ENCODE measurements around the gene SBSN. TPM values are rescaled to one million over a fixed set of nuclear protein-coding genes. Genes with fewer than 3 reads are reported as not detected.

SBSN gene
- total RNA-seq, 2 donors from 2014 or later = not detected

DNA sequence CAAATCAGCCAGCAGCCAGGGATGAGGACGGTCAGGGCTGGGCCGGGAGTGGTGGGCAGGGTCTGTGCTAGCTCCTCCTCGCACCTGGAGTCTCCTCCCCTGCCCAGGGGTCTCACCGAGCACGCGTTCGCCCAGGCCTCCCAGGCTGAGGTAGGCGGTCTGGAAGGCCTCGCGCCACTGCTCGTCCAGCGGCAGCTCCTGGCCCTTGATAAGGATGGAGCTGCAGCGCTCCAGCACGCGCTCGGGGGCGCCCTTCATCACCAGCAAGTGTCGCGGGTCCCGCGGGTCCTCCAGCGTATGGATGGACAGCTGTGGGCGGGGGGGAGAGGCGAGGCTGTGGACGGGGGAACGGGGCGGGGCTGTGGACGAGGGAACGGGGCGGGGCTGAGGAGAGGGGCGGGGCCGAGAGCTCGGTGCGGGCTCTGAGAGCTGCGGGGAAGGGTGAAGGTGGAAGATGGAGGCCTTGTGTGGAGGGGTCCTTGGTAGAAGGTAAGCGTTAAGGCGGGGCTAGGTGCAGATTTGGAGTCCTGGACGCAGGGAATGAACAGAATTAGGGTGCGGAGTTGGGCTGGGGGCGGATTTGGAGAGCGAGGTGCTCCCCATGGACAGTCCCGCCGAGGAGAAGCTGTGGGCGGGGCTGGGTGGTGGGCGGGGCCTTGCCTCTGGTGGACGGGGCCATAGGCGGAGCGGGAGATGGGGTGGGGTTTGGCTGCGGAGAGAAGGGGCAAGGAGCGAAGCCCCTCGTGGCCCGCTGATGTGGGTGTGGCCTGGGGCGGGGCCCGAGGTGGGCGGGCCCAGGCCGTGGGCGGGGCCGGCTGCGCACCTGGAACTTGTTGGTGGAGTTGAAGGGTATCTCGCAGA lies 29.7 kb upstream of the SBSN start:
- Mint-ChIP-seq H3K9me3 (no peaks in the 10 kb centered on the region), H3K36me3 (no peaks in the 10 kb centered on the region), H3K27ac (no peak overlapping the region)
- ATAC-seq (peak; percentile 66 to 71), DNase-seq (ENCODE audit: low spot score in 2 of 2) (peak in 1 of 2 donors; percentile 57)

DNA sequence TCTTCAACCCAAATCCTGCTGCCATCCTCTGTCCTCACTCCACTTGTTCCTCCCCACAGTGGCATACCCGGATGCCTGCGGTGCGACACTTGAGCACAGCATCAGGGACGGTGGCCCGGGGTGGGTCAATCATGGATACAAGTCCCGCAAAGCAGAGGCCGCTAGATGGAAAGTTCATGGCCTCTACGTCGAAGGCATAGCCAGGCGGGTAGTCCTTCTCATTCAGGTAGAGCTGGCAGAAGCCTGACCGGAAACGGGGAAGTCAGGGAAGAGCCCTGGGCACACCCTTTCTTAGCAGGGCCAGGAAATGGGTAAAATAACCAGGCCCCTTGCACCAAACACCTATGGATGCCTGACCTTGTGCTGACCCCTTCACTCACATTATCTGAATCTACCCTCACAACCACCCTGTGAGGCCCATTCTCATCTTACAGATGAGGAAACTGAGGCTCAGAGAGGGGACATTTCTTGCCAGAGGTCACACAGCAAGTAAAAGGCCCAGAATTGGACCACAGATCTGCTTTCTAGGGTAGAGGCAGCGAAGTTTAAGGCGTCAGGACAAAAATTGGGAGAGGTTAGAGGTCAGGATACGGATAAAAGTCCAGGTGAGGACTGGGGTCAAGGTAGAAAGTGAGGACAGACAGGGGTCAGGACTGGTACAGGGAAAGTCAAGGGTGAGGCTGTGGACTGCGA lies 28.9 kb upstream of the SBSN start:
- Mint-ChIP-seq H3K27ac (peak overlapping the region in 1 of 2 donors; percentile 6), H3K9me3 (no peaks in the 10 kb centered on the region), H3K36me3 (no peaks in the 10 kb centered on the region)
- DNase-seq (ENCODE audit: low spot score in 2 of 2) (no peak), ATAC-seq (no peak)

DNA sequence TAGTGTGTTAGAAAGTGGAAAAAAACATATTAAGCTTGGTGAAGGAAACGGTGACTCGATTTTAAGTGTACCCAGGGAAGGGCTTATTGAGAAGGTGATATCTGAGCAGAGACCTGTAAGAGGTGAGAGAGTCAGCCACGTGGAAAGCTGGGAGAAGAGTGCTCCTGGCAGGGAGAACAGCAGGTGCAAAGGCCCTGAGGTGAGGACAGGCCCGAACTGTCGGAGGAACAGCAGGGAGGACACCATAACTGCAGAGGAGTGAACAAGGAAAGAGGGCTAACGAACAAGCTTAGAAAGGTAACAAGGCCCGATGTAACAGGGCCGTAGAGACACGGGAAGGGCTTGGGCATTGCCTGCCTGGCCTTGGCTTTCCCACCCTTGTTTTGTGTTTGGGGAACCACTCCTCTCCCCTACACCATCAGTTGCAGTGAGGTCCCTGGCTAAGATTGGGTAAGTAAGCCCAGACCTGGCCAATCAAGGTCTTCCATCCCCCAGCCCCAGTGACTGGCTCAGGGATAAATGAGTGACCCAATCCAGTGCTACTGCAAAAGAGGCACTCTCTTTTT lies 28.0 kb upstream of the SBSN start:
- Mint-ChIP-seq H3K36me3 (no peaks in the 10 kb centered on the region), H3K27ac (no peak overlapping the region), H3K9me3 (no peaks in the 10 kb centered on the region)
- ATAC-seq (no peak), DNase-seq (ENCODE audit: low spot score in 2 of 2) (no peak)

DNA sequence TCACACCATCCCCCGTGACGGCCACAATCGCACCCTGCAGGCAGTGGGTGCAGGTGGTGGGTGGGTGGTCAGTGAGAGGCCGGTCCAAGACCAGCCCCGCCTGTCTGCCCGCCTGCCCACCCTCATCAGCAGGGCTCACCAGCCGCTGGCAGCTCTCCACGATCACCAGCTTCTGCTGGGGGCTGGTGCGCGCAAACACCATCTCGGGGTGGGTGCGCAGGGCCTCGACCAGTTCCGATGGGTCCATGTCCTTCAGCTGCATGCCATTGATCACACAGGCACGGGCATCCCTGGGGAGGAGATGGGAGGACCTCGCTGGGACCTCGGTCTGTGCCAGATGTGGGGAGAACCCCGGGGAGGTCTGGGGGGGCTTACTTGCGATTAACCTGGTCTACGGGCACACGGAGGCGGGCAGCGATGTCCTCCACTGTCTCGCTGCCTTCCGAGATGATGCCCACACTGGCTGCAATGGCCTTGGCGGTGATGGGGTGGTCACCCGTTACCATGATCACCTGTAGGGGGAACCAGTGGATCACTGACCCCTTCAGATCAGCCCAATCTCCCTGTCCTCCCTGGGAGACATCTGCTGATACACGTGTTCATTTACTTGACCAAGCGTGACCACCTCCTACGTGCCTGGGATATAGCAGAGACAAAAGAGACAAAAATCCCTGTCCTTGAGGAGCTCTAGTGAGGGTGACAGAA lies 27.3 kb upstream of the SBSN start:
- no peaks in the 10 kb centered on the region for H3K36me3 Mint-ChIP-seq
- no peak overlapping the region for H3K27ac Mint-ChIP-seq
- DNase-seq (ENCODE audit: low spot score in 2 of 2) (no peak), ATAC-seq (no peak)
- no peaks in the 10 kb centered on the region for H3K9me3 Mint-ChIP-seq

DNA sequence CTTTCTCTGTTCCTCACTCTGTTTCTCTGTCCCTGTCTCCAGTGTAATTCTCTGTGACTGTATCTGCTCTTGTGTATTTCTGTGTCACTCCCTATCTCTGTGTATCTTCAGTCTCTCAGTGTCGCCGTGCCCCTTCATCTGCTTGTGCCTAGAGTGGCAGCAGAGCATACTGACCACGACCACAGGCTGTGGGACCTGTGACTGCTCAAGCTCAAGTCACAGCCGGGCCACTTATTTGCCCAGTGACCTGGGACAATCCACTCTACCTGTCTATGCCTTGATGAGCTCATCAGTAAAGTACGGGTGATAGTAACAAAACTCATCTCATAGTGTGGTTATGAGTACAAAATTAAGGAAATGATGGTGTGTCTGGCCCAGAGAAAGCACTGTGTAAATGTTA lies 26.0 kb upstream of the SBSN start:
- DNase-seq (ENCODE audit: low spot score in 2 of 2) (no peak), ATAC-seq (peak in 1 of 2 donors; percentile 20)
- peak overlapping the region in 1 of 2 donors; percentile 31 for H3K27ac Mint-ChIP-seq

DNA sequence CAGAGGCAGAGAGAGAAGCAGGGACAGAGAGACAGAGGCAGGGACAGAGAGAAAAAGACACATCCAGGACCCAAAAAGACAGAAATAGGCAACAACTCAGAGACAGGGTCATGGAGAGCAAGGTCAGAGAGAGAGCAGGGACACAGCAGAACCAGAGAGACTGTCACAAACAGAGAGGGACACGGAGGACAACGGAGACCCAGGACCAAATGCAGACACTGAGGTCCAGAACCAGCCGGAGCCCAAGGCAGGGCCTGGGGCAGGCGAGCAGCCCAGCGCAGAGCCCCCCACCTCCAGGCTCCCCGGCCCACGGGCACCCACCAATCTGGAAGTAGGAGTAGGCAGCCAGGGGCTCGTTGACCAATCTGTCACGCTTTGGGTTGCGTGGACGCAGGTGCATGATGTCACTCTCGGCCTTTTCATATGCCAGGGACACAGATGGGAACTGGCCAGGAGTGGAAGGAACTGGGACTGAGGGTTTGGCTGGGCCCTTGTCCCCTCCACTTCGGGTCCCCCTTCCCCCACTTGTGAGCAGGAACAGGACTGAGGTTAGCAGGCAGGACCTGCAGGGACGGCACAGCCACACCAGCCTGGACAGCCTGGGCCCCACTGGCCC lies 25.4 kb upstream of the SBSN start:
- no peak overlapping the region for H3K27ac Mint-ChIP-seq
- no peaks in the 10 kb centered on the region for H3K9me3 Mint-ChIP-seq
- DNase-seq (ENCODE audit: low spot score in 2 of 2) (no peak), ATAC-seq (no peak)
- no peaks in the 10 kb centered on the region for H3K36me3 Mint-ChIP-seq

More for the DNA sequence above, 26.0 kb upstream of the SBSN start:
- Mint-ChIP-seq H3K36me3 (no peaks in the 10 kb centered on the region), H3K9me3 (no peaks in the 10 kb centered on the region)

DNA sequence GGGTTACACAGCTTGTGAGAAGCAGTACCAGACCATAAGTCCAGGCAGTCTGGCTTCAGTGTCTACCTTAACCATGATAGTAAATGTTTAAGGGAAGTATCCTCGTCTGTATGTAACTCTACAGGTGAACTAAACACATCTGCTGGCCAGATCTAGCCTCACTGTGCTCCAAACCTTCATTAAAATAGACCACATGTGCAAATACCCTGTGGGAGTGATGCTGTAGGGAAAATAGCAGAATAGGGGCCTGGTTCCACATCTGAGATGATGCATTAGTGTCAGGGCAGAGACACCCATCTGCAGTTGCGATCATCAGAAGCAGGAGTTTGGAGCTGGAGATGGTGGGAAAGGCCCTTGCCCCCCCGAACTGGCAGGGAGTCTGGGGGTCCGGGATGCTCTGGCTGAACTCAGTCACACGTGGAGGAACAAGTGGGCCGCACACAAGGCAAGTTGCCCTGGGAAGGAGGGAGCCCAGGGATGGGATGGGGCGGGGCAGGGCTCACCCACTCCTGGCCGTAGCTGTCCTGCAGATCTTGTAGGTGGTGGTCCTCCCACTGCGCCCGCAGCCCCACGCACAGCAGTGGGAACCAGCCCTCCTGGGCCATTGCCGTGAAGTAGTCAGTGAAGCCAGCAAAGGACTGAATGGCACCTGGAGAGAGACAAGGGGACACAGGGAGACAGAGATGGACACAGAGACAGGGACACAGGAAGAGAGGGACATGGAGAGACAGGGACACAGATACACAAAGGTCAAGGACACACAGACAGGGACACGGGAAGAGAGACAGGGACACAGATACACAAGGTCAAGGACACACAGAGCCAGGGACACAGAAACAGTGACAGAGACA lies 24.6 kb upstream of the SBSN start:
- ATAC-seq = no peak
- DNase-seq (ENCODE audit: low spot score in 2 of 2) = no peak
- H3K9me3 Mint-ChIP-seq = no peaks in the 10 kb centered on the region
- H3K27ac Mint-ChIP-seq = no peak overlapping the region
- H3K36me3 Mint-ChIP-seq = no peaks in the 10 kb centered on the region

DNA sequence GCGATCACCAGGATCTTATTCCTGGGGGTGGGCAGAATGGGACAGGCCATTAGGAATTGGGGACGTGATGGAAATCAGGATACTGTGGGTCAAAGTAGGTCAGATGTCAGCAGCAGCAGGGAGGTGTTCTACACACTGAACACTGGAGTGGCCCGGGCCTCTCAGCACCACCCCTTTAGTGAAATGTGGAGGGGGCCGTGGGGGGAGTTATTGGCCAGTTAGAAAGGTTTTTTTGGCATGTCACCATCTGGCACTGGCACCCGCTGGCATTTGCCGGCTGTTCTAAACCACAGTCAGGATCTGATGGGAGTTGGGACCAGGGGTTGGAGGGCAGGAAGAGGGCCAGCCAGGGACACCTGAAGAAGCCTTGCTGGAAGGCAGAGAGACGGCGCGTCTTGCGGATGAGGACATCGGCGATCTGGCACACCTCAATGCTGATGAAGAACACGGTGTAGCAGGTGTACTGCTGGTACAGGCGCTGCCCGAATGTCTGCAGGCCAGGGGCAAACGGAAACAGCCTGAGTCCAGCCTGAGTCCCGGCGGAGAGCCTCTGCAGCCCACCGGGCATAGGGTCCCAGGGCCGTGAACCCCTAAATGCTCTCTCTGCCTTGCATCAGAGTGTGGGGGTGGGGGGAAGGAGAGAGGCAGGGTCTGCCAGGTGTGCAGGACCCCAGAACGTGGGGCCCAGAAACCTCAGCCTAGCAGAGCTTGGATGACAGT lies 23.1 kb upstream of the SBSN start:
- Mint-ChIP-seq H3K36me3 (peaks cover 0 to 6% of the 10 kb centered on the region in 2 donors), H3K27ac (peak overlapping the region in 1 of 2 donors; percentile 59), H3K9me3 (no peaks in the 10 kb centered on the region)
- no peak for ATAC-seq
- no peak for DNase-seq (ENCODE audit: low spot score in 2 of 2)

DNA sequence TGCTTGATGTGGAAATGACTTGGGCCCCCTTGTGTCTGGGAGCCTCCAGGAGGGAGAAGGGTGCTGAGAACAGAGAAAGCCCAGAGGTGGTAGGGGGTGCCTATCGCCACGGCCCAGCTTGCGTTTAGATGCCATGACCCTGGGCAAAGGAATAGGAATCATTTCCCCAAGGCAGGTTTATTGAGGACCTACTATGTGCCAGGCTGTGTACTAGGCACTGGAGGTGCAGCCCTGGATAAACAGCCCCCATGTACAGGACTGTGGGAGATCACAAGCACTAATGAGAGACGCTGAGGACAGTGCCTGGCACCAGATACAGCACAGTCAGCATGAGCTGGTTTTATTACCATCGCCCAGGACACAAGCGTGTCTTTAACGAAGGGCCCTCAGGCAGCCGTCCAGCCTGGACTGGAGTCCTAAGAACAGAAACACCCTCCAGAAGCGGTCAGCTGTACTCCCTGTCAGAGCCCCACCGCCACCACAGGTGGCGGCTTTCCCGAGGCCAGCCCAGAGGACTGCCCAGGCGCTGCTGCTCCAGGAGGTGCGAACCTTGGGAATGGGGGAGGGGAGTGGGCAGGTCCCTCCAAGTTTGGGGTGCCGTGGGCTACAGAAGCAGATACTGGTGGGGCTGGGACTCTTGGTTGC lies 21.9 kb upstream of the SBSN start:
- Mint-ChIP-seq H3K27ac (peak overlapping the region in 1 of 2 donors; percentile 1), H3K9me3 (no peaks in the 10 kb centered on the region), H3K36me3 (peaks cover 6 to 12% of the 10 kb centered on the region in 2 donors)
- DNase-seq (ENCODE audit: low spot score in 2 of 2) (no peak), ATAC-seq (no peak)

DNA sequence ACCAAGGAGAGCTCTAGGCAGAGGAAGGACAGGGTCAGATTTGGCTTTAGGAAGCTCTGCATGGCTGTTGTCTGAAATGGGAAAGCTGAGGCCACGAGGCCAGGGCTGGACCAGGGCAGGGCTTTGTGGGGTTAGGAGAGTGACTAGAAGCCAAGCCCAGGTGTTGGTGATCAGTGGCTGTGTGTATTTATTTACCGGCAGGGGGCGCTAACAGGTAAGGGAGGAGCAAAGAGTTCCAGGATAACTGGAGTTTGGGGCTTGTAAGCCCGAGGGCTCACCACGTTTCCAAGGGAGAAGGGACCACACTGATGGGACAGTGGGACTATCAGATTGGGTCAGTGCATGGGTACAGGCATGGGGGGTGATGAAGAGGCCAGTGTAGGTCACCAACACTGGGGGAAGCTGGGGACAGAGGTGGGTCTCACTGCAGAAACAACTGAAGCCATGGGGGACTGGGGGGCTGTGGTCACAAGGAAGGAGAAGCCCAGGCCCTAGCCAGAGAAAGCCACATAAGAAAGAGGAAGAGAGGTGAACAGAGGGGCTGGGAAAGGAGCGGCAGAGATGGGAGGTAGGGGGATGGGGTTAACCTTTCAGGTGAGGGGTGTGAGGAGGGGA lies 21.2 kb upstream of the SBSN start:
- DNase-seq (ENCODE audit: low spot score in 2 of 2) (peak in 1 of 2 donors; percentile 72), ATAC-seq (no peak)
- Mint-ChIP-seq H3K9me3 (no peaks in the 10 kb centered on the region), H3K36me3 (peaks cover 13 to 17% of the 10 kb centered on the region in 2 donors), H3K27ac (peak overlapping the region in 1 of 2 donors; percentile 1)

DNA sequence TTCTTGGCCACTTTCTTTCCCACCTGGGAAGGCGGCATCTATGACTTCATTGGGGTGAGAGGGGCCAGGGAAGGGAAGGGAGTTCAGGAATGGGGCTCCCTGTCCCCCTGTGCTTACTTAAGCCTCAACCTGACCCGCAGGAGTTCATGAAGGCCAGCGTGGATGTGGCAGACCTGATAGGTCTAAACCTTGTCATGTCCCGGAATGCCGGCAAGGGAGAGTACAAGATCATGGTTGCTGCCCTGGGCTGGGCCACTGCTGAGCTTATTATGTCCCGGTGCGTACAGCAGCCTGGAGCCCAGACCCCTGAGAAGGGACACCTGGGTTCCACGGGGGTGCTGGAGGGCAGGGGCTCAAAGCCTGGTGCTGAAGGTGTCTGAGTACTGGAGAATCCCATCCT lies 18.4 kb upstream of the SBSN start:
- peak overlapping the region; percentile 92 to 98 for H3K27ac Mint-ChIP-seq
- no peaks in the 10 kb centered on the region for H3K9me3 Mint-ChIP-seq
- H3K36me3 Mint-ChIP-seq = peaks cover 14 to 17% of the 10 kb centered on the region in 2 donors
- ATAC-seq (no peak), DNase-seq (ENCODE audit: low spot score in 2 of 2) (no peak)

DNA sequence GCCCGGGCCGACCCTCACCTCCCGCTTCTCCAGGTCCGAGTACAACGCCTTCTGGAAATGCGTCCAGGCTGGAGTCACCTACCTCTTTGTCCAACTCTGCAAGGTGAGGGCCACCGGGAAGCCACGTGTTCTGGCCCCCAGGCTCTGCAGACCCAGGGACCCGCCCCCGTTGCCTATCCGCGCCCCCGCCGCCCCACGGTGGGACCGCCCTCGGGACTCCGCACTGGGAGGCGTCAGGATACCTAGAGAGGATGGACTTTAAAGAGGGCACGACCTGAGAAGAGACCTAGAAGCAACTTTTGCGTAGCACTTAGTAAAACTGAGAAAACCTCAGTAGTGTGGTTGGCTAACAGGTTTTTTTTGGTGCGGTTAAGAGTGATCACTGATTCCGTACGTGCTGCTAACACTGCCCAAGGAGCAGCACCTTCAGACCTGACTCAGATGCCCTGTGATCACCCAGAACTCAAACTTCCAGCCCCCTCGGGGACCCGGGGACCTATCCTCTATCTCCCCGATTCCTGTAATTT lies 17.8 kb upstream of the SBSN start:
- DNase-seq (ENCODE audit: low spot score in 2 of 2) (peak; percentile 73 to 82), ATAC-seq (peak; percentile 86 to 92)
- Mint-ChIP-seq H3K9me3 (no peaks in the 10 kb centered on the region), H3K36me3 (peaks cover 14 to 17% of the 10 kb centered on the region in 2 donors), H3K27ac (peak overlapping the region; percentile 92 to 98)

DNA sequence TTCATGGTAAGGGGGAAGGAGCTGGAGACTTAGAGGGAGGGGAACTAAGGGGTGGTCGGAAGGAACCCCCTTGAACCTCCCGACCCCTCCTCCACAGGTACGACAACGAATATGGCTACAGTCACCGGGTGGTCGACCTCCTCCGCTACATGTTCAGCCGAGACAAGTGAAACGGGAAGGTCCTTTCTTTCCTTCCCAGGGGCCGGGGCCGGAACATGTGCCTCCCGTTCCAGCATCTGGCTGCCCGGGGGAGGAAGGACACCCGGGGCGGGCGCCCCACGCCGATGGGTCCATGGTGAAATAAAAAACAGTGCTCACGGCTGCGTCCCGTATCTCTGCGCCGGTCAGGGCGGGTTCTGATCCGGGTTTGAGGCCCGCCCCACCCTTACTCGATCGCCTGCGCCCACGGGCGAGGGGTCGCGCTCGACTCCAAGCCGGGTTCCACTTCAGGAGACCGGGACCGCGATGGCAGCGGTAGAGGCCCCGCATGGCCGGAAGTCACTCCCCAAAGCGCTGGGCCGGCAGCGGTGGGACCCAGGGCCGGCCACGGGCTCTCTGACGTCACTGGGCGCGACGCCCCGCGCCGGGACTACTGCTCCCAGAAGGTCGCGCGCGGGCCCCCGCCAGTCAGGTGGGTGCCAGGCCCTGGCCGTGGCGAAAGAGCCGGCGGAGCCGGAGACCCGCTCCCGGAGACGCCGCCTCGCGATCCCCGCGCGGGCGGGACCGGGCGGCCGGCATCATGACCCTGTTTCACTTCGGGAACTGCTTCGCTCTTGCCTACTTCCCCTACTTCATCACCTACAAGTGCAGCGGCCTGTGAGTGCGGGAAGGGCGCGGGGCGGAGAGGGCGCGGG lies 17.1 kb upstream of the SBSN start, which contains the start of gene TMEM147:
TMEM147 (plus strand) TSS at position 626 of the 854 bp plus-strand sequence; CDS start at position 740, 114 bp downstream.
- Mint-ChIP-seq H3K27ac (peak within 1 kb of the TSS; percentile 92 to 98), H3K9me3 (no peaks in the 10 kb centered on the region)
- ATAC-seq = peak; percentile 50 to 82

More for the DNA sequence above, 17.1 kb upstream of the SBSN start, which contains the start of gene TMEM147:
- H3K36me3 Mint-ChIP-seq = peaks cover 14 to 17% of the 10 kb centered on the region in 2 donors
- DNase-seq (ENCODE audit: low spot score in 2 of 2) = peak; percentile 80 to 84
